Right lung (tissue), 5 donors: ENCODE data around the gene LRP3. TPM values are rescaled to one million over a fixed set of nuclear protein-coding genes. Genes with fewer than 3 reads are reported as not detected.
A peak's percentile ranks its signal among the peaks of the same experiment; 100 is the strongest.

Experiments
- DNase-seq, 2 donors: peaks; one replicate each; pipeline ENCODE4 v3.0.0-alpha.2; 2013
- polyA plus RNA-seq, 5 donors: library from polyadenylated mRNA; unstranded; fragments of 120-200 nt; gene quantifications; one replicate each; pipeline versions ENCODE4 v1.2.1 to v1.2.3, GENCODE V29; 2013; ENCODE audit warnings: inconsistent platforms in 1 of 5, low replicate concordance in 1 of 5; ENCODE audit not compliant: insufficient read length in 5 of 5, insufficient read depth in 1 of 5

The LRP3 gene
- polyA plus RNA-seq, 5 donors, result 16.3 to 43.4 (median 25.5) TPM

DNA sequence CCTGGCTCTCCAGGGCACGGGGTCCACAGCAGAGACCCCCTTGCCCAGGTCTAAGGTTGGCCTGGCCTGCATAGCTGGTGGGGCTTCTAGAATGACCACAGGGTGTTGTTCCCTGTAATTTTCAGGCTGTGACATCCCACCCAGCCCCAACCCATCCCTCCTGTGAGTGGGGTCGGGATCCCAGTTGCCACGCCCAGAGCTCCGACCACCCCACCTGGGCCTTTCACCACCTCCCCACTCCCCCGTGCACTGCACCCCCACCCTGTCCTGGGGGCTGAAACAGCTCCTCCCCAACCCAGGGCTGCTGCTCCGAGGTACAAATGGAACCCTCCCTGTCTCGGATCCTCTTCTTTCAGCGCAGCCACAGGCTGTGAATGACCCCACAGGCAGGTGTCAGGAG is 40.0 kb downstream of the LRP3 start:
- DNase-seq, result no peak

DNA sequence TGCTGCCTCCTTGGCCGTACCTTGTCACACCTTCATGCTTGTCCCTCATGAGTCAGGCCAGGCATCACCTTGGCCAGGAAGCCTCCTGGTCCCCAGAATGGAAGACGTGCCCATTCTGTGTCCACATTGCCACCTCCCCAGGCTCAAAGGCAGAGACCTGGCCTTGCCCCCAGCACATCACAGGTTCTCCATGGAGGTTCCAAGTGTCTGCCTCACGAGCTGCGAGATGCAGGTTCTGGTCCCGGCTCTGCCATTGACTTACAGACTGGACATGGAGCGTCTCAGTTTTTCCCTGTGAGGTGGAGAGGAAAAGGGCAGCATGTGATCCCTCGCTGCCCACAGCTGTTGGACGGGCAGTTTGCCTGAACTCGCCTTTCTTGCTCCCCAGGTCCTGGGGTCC is 40.6 kb downstream of the LRP3 start:
- DNase-seq, result no peak

DNA sequence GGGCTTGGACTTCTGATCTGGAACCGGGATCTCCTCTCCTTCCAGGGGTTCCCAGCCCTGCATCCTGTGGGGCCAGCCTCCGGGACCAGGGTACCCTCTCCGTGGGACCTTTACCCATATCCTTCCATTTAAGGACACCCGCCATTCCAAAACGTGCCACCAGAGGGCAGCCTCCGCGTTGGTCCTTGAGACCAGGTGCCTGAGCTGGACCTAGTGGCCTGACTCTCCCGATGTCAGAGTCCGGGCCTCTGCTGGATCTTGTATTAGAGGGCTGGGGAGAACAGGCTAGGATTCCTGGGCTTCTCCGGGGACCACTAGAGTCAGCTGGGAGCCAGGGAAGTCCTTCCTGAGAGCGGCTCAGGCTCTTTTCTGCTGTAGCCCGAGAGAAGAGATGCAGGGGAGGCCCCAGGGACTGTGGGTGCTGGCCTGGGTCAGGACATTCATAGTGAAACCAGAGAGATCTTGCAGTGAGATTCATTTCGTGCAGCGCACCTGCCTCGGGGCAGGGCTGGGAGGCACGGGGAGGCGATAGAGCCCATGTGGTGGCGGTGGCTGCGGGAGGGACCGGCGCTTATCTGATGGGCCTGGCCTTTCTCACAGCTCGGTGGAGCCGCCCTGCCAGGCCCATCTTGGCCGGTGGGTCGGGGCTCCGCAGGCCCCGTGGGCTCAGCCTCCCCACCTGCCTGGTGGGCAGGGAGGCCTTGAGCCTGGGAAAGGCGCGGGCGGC is 41.3 kb downstream of the LRP3 start:
- peak in 1 of 2 donors; percentile 52 for DNase-seq

DNA sequence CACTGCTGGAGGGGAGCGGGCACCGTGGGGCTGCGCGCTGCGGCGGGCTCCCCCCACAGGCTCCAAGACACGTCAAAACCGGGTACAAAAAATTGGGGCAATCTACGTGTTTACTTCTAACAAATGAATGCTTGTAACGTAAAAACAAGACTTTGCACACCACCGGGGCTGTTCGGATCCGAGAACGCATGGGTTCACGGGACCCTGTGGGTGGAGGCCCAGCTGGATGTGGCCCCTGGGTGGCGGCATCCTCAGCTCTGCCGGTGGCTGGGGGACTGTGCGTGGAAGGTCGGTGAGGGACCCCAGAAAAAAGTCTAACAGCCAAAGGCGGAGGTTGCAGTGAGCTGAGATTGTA is 41.8 kb downstream of the LRP3 start:
- no peak for DNase-seq

DNA sequence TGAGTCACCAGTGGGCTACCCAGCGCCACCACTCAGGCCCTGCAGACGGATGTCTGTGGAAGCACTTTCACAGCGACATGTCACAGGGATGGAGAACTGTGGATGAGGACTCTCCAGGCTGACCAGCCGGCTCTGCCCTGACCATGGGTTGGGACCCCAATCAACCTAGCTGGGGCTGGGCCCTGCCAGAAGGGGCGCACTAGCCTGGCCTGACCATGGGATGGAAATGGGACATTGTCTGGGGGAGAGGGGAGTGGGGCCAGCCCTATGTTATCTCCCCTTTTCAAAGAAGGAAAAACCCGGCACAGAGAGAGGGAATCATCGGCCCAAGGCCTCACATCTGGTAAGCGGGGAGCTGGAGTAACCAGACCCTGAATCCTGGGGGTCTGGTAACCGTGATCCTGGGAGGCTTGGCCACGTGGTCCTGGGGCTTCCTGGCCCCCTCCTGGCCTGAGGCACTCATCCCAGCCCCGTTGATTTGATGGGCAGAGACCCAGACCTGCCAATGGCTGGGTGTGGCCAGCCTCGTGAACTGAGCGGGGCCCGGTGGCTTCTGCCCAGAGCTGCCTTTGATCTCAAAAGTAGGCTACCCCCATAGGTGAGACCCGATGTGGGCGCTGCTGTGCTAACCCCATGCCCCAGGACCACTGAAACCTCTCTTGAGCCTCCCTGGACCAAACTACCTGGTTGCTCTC is 42.7 kb downstream of the LRP3 start:
- DNase-seq, result no peak

DNA sequence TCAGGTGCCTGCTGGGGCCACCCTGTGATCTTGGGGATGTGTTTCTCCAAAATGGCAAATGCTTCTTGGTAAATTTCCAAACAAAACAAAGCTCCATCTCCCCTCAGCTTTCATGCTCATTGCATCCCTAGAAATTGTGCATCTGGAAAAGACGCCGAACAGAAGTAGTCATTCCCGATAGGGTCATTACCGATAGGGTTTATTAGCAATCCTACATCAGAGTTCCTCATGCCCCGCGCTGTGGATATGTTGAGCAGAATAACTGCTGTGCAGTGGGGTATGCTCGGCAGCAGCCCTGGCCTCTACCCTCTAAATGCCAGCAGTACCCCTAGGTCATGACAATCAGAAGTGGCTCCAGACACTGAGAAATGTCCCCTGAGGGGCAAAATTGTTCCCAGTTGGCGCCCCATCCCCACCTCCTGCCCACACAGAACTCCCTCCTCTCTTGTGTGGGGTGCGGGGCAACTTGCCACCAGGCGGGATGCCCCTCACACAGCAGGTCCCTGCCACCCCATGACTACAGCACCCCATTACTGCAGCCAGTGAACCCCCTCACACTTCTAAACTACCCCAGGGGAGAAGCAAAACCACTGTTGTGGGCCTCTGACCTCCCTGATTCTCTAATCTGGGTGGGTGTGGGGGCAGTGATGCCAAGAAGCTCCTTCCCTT is 44.5 kb downstream of the LRP3 start:
- DNase-seq, result no peak

DNA sequence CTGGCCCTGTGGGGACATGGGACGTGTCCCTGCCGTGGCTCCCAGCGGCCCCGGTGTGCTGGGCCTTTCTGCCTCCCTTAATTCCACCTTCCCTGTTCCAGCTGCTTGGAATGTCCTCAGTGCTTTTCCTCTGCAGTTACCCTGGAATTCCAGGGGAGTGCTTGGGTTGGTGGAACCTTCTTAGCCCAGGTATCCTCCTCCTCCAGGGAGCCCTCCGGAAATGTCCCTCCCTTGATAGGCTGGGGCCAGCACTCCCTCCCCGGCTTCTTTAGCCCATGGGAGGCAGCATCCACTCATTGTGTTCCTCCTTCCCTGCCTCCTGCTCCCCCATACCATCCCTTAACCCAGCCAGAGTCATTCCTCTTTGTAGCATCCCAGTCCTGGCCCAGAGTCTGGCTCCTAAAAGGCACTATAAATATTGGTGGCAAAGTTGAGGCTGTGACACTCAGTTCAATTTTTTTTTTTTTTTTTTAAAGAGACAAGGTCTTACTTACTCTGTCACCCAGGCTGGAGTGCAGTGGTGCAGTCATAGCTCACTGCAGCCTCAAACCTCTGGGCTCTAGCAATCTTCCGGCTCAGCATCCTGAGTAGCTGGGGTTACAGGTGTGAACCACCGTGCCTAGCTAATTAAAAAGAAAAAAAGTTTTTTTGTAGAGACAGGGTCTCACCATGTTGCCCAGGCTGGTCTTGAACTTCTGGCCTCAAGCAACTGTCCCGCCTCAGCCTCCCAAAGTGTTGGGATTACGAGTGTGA is 45.3 kb downstream of the LRP3 start:
- DNase-seq, result no peak

DNA sequence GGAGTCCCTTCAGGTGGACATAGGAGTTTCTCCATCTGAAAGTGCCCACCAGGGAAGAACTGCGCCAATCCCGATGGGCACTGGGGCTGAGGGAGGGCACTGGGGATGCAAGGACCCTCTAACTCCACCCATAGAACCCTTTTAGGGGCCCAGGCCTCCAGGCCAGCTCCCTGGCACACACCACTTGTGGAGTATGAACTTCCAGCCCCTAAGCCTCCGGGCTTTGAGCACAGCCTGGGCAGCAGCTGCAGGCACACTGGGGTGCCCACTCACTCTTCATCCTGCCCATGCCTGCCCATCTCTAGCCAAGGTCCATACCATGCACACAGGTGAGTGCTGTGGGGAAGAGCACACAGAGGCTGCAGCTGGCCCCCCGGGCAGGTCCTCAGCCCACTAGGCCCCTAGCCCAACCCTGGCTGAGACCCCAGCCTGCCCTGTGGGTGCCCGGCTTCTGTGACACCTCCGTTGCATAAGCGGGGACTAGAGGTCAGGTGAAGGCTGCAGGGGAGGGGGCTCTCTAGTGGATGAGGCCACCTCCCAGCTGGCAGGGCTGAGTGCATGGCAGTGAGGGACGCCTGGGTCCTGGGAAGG is 46.1 kb downstream of the LRP3 start:
- DNase-seq, result no peak

DNA sequence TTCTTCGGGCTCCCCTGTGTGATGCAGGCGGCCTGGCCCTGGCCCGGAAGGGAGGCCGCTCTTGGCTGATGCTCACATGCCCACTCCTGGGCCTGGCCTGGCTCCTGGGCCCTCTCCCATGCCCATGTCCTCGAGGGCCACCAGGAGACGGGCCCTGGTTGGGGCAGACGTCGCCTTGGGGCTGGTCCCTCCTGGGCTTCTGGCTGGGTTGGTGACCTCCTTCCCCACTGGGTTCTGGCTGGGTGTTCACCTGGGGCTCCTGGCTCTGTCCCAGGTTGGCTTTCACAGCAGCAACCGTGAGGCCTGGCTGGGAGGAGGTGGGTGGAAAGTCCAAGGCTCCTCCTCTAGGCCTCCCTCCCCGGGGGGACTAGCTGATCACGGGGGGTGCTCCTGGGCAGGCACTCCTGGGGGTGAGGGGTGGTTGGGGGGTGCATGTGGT is 47.0 kb downstream of the LRP3 start:
- no peak for DNase-seq

DNA sequence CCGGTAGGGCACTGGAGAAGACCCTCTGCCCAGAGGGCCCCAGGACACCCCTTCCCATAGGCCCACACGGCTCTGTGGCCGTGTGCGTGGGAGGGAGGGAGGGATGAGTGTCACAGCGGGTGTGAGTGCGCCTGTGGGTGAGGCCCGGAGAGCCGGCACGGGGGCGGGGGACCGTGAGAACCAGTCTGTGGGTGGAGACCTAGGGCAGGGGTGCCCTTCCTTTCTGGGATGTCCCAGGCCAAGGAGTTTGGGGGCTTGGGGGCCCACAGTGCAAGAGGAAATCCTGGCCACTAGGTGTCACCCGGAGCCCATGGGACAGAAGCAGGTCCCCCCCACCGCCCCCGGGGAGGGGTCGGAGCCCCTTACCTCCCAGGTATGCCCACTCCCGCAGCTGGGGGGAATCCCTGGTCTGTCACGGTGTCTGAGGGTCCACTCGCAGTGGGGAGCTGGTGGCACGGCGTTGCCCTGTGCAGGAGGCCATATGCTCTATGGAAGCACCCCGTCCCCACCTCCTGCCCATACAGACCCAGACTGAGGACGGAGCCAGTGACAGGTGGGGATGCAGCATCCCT is 47.5 kb downstream of the LRP3 start:
- DNase-seq, result no peak

DNA sequence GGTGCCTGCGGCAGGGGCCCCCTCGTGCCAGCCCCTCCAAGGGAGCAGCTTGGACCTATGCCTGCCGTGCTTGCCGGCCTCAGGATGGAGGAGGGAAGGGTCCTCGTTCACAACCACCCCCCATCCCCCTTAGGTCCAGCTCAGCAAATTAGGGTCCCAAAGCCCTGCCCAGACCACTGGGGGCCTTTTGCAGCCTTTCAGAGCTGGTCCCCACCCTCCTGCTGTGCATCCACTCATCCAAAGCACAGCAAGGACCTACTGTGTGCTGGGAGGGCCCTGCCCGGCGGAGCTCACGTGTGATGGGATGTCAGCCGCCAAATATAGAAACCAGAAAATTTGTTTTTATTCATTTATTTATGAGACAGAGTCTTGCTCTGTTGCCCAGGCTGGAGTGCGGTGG is 48.0 kb downstream of the LRP3 start:
- DNase-seq, result no peak

DNA sequence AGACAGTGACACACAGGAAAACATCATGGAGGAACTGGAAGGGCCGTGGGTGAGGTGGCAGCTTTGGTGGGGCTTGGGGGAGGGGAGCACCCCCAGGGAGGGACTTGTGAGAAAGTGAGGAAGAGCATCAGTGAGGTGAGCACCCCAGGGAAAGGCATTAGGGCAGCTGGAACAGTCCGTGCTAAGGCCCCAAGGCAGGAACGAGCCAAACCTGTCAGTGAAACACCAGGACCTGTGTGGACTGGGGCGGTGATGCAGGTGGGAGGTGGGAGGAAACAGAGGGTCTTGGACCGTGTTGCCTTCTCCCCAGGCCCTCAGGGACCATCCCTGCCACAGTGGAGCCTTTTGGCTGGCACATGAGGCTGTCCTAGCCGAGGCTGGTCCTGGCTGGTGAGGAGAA is 48.8 kb downstream of the LRP3 start:
- DNase-seq, result no peak

DNA sequence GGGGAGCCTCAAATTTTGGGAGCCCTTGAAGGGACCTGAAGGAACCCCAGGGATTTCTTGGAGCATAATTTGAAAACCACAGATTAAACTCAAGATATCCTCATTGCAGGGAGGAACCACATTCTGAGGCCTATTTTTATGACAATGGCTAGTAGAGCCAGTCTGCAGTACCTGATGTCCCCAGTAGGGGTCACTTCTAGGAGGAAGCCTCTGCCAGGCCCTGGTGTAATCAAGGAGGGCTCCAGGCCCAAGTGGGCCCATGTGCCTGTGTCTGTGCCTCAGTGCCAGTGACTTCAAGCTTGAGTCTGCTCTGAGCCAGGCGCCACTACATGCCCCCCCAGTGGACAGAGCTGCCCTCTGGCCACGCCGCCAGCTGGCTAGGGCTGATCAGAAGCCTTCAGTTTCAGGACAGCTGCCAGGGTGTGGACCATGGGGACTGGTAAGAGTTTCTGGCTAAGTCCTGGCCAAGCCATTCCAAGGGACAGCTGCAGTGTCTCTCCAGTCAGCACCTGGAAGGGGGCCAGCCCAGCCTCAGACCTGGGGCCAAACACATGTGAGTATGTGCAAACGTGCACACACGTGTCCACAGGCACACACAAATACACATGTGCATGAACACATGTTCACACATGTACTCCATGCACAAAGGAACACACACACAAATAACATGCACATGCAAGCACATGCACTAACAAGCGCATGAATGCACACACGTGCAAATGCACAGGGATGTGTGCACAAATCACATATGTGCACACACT is 52.0 kb downstream of the LRP3 start:
- no peak for DNase-seq

DNA sequence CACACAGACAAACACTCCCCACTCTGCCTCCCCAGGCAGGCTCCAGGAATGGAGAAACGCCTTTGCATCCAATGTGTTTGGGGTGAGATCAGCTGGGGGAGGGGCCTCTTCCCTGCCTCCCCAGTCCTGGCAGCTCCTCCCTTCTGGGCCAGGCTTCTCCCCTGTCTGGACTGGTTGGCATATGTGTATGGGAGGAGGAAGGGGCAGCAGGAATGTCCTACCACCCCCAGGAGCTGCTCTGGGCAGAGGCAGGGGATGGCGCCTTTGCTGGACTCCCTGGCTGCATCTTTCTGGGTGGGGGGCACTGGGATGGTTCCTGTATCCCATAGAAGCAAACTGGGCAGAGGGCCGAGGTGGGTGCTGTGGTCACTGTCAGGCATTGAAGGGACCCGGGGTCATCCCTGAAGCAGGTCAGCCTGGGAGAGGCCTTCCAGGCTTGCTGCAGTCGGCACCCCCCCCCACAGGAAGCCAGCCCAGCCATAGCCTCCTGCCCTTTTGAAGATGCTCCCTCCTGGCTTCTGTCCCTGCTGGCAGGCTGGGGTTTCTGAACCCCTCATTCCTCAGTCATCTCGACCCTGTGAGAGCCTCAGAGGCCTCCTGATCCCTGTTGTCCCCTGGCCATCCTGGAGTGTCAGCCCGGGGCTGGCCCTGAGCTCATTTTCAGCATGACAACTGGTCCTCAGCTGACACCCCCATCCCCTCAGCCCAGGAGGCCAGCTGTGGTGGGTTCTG is 52.7 kb downstream of the LRP3 start:
- no peak for DNase-seq

DNA sequence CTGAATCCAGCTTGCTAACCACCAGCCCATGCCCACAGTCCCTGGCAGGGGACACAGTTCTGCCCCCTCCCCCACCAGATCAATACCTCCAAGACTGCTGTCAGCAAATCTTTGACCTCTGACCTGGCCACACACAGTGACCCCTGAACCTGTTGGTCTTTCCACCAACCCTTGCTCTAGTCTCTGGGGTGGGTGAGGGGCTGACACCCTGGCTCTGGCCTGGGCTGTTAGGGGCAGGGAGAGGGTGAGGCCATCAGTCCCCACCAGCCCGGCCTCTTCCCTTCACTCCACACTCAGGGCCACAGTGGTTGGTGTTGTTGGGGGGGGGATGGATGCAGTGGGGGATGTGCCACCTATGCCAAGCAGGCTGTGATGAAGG is 53.3 kb downstream of the LRP3 start:
- DNase-seq, result no peak

DNA sequence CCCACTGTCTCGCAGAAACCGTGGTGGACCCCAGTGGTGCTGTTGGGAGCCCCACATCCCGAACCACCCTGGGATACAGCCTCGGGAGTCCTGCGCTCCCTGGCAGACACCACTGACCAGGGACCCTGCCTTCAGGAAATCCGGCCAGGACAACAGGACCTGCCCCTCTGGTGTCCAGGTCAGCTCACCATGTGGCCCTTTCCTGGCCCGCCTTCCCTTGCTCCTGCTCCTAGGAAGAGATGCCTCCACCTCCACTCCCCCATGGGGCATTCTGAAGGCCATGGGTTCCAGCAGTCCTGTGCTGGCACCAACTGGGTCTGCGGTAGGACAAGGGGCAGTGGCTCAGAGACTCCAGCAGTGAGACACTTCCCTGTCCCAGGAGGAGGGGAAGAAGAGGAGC is 54.0 kb downstream of the LRP3 start:
- DNase-seq, result no peak

DNA sequence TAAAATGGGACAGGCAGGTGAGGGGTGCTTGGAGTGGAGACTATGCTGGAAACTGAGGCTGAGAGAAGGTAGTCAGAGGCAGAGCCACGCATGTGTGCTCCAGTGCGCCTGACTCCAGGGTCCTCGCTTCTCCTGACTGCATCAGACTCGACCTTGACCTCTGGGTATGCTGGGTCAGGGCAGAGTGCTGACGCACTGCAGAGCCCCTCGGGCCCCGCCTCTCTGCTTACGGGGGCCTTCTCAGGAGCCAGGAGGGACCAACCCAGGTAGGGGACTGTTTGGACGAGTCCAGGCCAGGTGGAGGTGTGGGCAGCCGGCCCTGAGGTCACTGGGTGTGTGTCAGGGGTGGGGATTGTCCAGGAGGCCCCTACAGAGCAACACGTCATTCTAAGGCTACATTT is 54.4 kb downstream of the LRP3 start:
- DNase-seq, result no peak

DNA sequence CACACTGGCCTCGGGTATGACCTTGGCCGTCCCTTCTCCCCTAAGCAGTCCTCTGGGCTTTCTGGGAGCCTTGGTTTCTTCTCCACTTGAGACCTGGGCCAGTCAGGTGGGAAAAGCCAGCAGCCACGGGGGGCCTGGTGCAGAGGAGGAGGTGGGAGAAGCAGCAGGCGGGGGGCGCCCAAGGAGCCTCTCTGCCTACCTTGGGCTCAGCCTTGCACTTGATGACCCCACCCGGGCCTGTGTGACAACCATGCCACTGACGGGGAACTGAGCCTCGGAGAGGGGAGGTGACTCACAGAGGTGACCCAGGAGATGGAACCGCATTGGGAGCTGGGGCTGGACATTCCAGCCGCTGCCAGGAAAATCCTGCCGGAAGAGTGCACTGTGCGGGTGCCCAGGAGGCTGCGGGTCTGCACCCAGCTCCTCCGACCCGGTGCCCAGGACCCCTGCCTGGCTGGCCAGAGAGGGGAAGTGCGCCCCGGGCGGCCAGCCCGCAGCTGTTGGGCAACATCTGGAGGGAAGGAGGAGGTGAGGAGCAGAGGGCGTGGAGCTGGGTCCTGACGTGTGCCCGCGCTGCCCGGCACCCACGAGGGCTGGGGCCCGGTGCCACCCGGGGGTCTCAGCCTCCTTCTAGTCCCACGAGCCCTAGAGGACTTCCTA is 55.0 kb downstream of the LRP3 start:
- DNase-seq, result no peak

DNA sequence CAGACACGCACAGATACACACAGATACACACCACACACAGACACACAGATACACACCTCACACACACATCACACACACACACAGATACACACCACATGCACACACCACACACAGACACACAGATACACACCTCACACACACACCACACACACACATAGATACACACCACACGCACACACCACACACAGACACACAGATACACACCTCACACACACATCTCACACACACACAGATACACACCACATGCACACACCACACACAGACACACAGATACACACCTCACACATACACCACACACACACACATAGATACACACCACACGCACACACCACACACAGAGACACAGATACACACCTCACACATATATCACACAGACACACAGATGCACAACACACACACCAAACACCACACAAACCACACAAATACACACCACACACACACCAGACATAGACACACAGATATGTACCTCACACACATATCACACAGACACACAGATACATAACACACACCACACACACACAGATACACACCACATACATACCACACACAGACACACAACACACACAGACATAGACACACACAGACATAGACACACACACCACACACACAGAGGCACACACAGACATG is 55.7 kb downstream of the LRP3 start:
- no peak for DNase-seq
